SK-N-MC (cell line): ENCODE measurements around the gene KAZN.

Experiments
- EZH2 ChIP-seq: fragments of 200-600 bp; sonication (generic); IDR thresholded peaks from one replicate; pipeline ENCODE4 v1.6.1; 2017; ENCODE audit warnings: antibody characterized with exemption
- FOXP2 ChIP-seq: optimal IDR thresholded peaks from 2 replicates; pipeline ENCODE3; 2011; ENCODE audit warnings: mild to moderate bottlenecking, moderate library complexity; ENCODE audit not compliant: insufficient read depth; ENCODE audit errors: extremely low read length, control extremely low read depth
- POLR2AphosphoS5 ChIP-seq: IDR thresholded peaks from 2 replicates; pipeline ENCODE4 v1.6.1; 2012; ENCODE audit warnings: mild to moderate bottlenecking, low read depth, low read length, borderline replicate concordance

GRCh38 chr1:14635421-14635820, 36.9 kb downstream of the KAZN start:
- no peak for TF ChIP-seq EZH2
- TF ChIP-seq POLR2AphosphoS5 = no peak
- TF ChIP-seq FOXP2 = no peak
